Gastroesophageal sphincter (tissue), 4 donors: Measurements from ENCODE around the gene PPP2R5B. TPM values are rescaled to one million over a fixed set of nuclear protein-coding genes. Genes with fewer than 3 reads are reported as not detected.

Source experiments
- small RNA-seq, 4 donors: library from RNA; depleted of rRNA; stranded (forward); fragments of <200 nt; gene quantifications; one replicate each; pipeline ENCODE3, GENCODE V24; 2016
- total RNA-seq, 4 donors: library from RNA; depleted of rRNA; stranded (reverse); fragments of >200 nt; gene quantifications; one replicate each; pipeline ENCODE4 v1.1.0, GENCODE V29; 2016

The PPP2R5B gene
- total RNA-seq, 4 donors from 2014 or later: 20.3 to 41.2 (median 27.0) TPM

Small RNA genes lying within 50 kb of the gene (small RNA-seq; reads per million reads assigned to genes)
- 0 reads per million in 4 donors for gene MIR6749
- 0 reads per million in 4 donors for gene MIR6750

Other genes with a start within 250 kb of the PPP2R5B start
- gene NRXN2, start 201.5 kb upstream of the PPP2R5B start, total RNA-seq: 10 to 100 TPM in 1 of 4 donors, 1 to 10 TPM in 3; 3.4 to 25.4 (median 5.0) TPM
- 10 to 100 TPM; 34.5 to 84.9 (median 41.1) TPM for gene RASGRP2, start 180.5 kb upstream of the PPP2R5B start, total RNA-seq
- gene PYGM, start 164.7 kb upstream of the PPP2R5B start, total RNA-seq: 10 to 100 TPM; 10.5 to 55.2 (median 32.8) TPM
- 100 to 1,000 TPM; 187 to 314 (median 253) TPM for gene SF1, start 146.1 kb upstream of the PPP2R5B start, total RNA-seq
- 10 to 100 TPM; 17.6 to 24.0 (median 19.6) TPM for gene MAP4K2, start 121.5 kb upstream of the PPP2R5B start, total RNA-seq
- 10 to 100 TPM in 2 of 4 donors, 1 to 10 TPM in 2; 7.1 to 20.9 (median 11.6) TPM for gene MEN1, start 114.1 kb upstream of the PPP2R5B start, total RNA-seq
- under 1 TPM; 0.08 to 0.94 (median 0.22) TPM for gene CDC42BPG, start 80.0 kb upstream of the PPP2R5B start, total RNA-seq
- 100 to 1,000 TPM in 2 of 4 donors, 10 to 100 TPM in 2; 92.1 to 188 (median 101) TPM for gene EHD1, start 46.1 kb upstream of the PPP2R5B start, total RNA-seq
- gene ATG2A, start 7.5 kb upstream of the PPP2R5B start, total RNA-seq: 10 to 100 TPM; 18.8 to 27.2 (median 26.3) TPM
- not detected for gene GPHA2, start 11.2 kb downstream of the PPP2R5B start, total RNA-seq
- not detected for gene MAJIN, start 47.4 kb downstream of the PPP2R5B start, total RNA-seq
- gene BATF2, start 72.3 kb downstream of the PPP2R5B start, total RNA-seq: 1 to 10 TPM; 1.5 to 3.4 (median 1.6) TPM
- 100 to 1,000 TPM; 158 to 220 (median 179) TPM for gene ARL2, start 89.5 kb downstream of the PPP2R5B start, total RNA-seq
- gene SNX15, start 102.8 kb downstream of the PPP2R5B start, total RNA-seq: 10 to 100 TPM; 23.6 to 42.5 (median 30.1) TPM
- 10 to 100 TPM in 3 of 4 donors, 1 to 10 TPM in 1; 4.7 to 13.6 (median 12.7) TPM for gene SAC3D1, start 116.5 kb downstream of the PPP2R5B start, total RNA-seq
- 10 to 100 TPM; 21.8 to 38.5 (median 29.0) TPM for gene NAALADL1, start 133.9 kb downstream of the PPP2R5B start, total RNA-seq
- gene CDCA5, start 159.4 kb downstream of the PPP2R5B start, total RNA-seq: 1 to 10 TPM in 2 of 4 donors, under 1 TPM in 2; 0.78 to 1.7 (median 0.99) TPM
- 10 to 100 TPM; 26.3 to 43.9 (median 33.3) TPM for gene ZFPL1, start 159.5 kb downstream of the PPP2R5B start, total RNA-seq
- 100 to 1,000 TPM; 374 to 526 (median 407) TPM for gene VPS51, start 171.5 kb downstream of the PPP2R5B start, total RNA-seq
- gene TM7SF2, start 187.2 kb downstream of the PPP2R5B start, total RNA-seq: 10 to 100 TPM in 3 of 4 donors, 1 to 10 TPM in 1; 7.1 to 25.2 (median 18.3) TPM
- 10 to 100 TPM; 13.6 to 19.1 (median 15.4) TPM for gene ZNHIT2, start 193.0 kb downstream of the PPP2R5B start, total RNA-seq
- 100 to 1,000 TPM; 464 to 971 (median 566) TPM for gene FAU, start 197.4 kb downstream of the PPP2R5B start, total RNA-seq
- 100 to 1,000 TPM in 1 of 4 donors, 10 to 100 TPM in 3; 83.9 to 114 (median 94.1) TPM for gene MRPL49, start 197.6 kb downstream of the PPP2R5B start, total RNA-seq
- gene SYVN1, start 209.8 kb downstream of the PPP2R5B start, total RNA-seq: 10 to 100 TPM; 19.0 to 38.7 (median 26.0) TPM
- gene SPDYC, start 245.5 kb downstream of the PPP2R5B start, total RNA-seq: not detected